Measurements from ENCODE around the gene AARSD1.

DNA sequence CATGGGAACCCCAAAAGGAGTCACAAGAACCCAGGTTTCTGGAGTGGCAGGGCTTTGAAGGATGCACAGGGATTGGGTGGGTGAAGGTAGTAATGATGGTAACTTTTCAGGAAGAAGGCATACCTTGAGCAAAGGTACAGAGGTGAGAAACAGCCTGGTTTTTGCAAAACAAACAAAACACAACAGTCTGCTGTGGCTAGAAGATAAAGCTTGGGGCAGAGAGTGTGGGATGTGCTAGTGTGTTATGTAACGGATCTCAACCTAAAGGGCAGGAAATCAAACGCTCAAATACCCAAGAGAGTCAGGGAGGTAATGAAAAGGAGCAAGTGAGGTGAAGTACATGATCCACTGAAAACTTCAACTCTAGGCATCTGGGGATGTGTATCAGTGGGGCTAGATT, 11.0 kb upstream of the AARSD1 start:
- TF ChIP-seq, protein P1, sequence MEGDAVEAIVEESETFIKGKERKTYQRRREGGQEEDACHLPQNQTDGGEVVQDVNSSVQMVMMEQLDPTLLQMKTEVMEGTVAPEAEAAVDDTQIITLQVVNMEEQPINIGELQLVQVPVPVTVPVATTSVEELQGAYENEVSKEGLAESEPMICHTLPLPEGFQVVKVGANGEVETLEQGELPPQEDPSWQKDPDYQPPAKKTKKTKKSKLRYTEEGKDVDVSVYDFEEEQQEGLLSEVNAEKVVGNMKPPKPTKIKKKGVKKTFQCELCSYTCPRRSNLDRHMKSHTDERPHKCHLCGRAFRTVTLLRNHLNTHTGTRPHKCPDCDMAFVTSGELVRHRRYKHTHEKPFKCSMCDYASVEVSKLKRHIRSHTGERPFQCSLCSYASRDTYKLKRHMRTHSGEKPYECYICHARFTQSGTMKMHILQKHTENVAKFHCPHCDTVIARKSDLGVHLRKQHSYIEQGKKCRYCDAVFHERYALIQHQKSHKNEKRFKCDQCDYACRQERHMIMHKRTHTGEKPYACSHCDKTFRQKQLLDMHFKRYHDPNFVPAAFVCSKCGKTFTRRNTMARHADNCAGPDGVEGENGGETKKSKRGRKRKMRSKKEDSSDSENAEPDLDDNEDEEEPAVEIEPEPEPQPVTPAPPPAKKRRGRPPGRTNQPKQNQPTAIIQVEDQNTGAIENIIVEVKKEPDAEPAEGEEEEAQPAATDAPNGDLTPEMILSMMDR (IDR thresholded peaks at IDR 0.05; ENCODE audit: extremely low read depth in 1 of 2, insufficient read depth in 1 of 2, low read depth in 1 of 2, low read length in 2 of 2), result no peak
- TF ChIP-seq POLR2A (IDR thresholded peaks at IDR 0.05; ENCODE audit: low read depth, low read length) (no peak), POLR2AphosphoS5 (IDR thresholded peaks at IDR 0.05; ENCODE audit: insufficient read depth, low read depth, low read length) (no peak), MYC (IDR thresholded peaks at IDR 0.05; ENCODE audit: low read depth, low read length) (no peak), JUN (IDR thresholded peaks at IDR 0.05; ENCODE audit: borderline replicate concordance, insufficient read depth, insufficient read length, low read depth) (no peak), GATA2 (IDR thresholded peaks at IDR 0.05; ENCODE audit: insufficient read depth, insufficient read length, low read depth, low read length) (no peak)
- TF ChIP-seq, protein P2, sequence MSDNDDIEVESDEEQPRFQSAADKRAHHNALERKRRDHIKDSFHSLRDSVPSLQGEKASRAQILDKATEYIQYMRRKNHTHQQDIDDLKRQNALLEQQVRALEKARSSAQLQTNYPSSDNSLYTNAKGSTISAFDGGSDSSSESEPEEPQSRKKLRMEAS (IDR thresholded peaks at IDR 0.05; ENCODE audit: insufficient read depth, insufficient read length), result no peak

All from endothelial cell of umbilical vein (primary cell).